GM12874 (cell line): ENCODE results near the gene MIR17HG.

Experiments used
- CTCF ChIP-seq: IDR thresholded peaks from 2 replicates; pipeline ENCODE4 v1.5.1; 2011; ENCODE audit warnings: low read depth, mild to moderate bottlenecking, control low read depth, low read length, moderate library complexity; ENCODE audit not compliant: insufficient read depth

The MIR17HG gene

GRCh38 chr13:91347202-91347995 lies at the start of gene MIR17HG:
TSS of gene MIR17HG (plus strand) at chr13:91347687.
- TF ChIP-seq CTCF = no peak

GRCh38 chr13:91298060-91298459 lies 49.4 kb upstream of the MIR17HG start:
- TF ChIP-seq CTCF = no peak

- TF ChIP-seq CTCF = no peak
These were observed 45.4 kb upstream of the MIR17HG start for GRCh38 chr13:91302111-91302510.

GRCh38 chr13:91303031-91303430 lies 44.5 kb upstream of the MIR17HG start:
- no peak for TF ChIP-seq CTCF

GRCh38 chr13:91304741-91305140 lies 42.7 kb upstream of the MIR17HG start:
- TF ChIP-seq CTCF = no peak

- no peak for TF ChIP-seq CTCF
These were observed 41.8 kb upstream of the MIR17HG start for GRCh38 chr13:91305652-91306051.

GRCh38 chr13:91307887-91308286 lies 39.6 kb upstream of the MIR17HG start:
- no peak for TF ChIP-seq CTCF
